Measurements from ENCODE around the gene ZSCAN5C.
"Not testable (repeated sequence)": the region's sequence is repeated elsewhere in the genome, so short reads cannot be mapped to it uniquely, and the experiment has no call there.

GRCh38 chr19:56210036-56210435 is 8.0 kb downstream of the ZSCAN5C start:
- not testable (repeated sequence) for TF ChIP-seq POLR2A, CTCF (IDR thresholded peaks at IDR 0.05)

All from Peyer's patch (tissue), 4 donors.